ENCODE measurements around the gene CCDC97.

GRCh38 chr19:41296433-41296871 is 13.5 kb upstream of the CCDC97 start:
- TF ChIP-seq EZH2 (IDR thresholded peaks at IDR 0.05; ENCODE audit: borderline replicate concordance, low read length) (no peak), CTCF (conservative IDR thresholded peaks at IDR 0.05 in 1 of 2, IDR thresholded peaks at IDR 0.05 in 1 of 2; ENCODE audit: extremely low read depth in 1 of 2, insufficient read depth in 1 of 2, low read depth in 1 of 2, low read length in 2 of 2) (no peak)
